ENCODE measurements around the gene PLXNA1.
A peak's percentile ranks its signal among the peaks of the same experiment; 100 is the strongest.

Gene PLXNA1

DNA sequence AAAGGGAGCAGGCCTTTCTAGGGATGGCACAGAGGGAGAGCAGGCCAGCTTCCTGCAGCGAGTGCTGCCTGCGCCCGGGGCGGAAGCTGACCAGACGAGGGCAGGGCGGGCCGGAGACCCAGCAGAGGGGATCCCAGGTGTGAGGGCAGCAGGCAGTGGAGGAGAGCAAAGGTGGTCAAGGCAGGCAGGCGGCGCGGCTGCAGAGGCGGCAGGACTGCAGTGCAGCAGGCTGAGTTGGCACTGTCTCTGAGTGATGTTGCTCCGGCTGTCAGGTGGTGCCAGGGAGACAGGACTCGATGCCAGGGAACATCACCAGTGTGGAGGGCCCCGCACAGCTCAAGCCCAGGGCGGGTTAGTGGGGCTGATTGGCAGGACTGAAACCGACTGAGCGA lies 22.3 kb upstream of the PLXNA1 start:
- TF ChIP-seq, protein P1, sequence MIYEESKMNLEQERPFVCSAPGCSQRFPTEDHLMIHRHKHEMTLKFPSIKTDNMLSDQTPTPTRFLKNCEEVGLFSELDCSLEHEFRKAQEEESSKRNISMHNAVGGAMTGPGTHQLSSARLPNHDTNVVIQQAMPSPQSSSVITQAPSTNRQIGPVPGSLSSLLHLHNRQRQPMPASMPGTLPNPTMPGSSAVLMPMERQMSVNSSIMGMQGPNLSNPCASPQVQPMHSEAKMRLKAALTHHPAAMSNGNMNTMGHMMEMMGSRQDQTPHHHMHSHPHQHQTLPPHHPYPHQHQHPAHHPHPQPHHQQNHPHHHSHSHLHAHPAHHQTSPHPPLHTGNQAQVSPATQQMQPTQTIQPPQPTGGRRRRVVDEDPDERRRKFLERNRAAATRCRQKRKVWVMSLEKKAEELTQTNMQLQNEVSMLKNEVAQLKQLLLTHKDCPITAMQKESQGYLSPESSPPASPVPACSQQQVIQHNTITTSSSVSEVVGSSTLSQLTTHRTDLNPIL (CRISPR knock-in tag; IDR thresholded peaks at IDR 0.05; ENCODE audit: low read depth), result no peak
- TF ChIP-seq TOX (CRISPR knock-in tag; IDR thresholded peaks at IDR 0.05; ENCODE audit: borderline replicate concordance), result no peak
- TF ChIP-seq ZNF70 (CRISPR knock-in tag; IDR thresholded peaks at IDR 0.05), result no peak
- TF ChIP-seq BACH2 (CRISPR knock-in tag; IDR thresholded peaks at IDR 0.05; ENCODE audit: borderline replicate concordance), result no peak
- no peak for TF ChIP-seq ZFP3 (CRISPR knock-in tag; IDR thresholded peaks at IDR 0.05)
- TF ChIP-seq ZC3H10 (CRISPR knock-in tag; IDR thresholded peaks at IDR 0.05), result no peak
- TF ChIP-seq TCF4 (CRISPR knock-in tag; IDR thresholded peaks at IDR 0.05; ENCODE audit: borderline replicate concordance), result no peak
- no peak for TF ChIP-seq ZNF565 (CRISPR knock-in tag; conservative IDR thresholded peaks at IDR 0.05; ENCODE audit: low read depth)
- no peak for TF ChIP-seq PPARA (CRISPR knock-in tag; IDR thresholded peaks at IDR 0.05; ENCODE audit: borderline replicate concordance)
- no peak for TF ChIP-seq ISL1 (CRISPR knock-in tag; IDR thresholded peaks at IDR 0.05)
- no peak for TF ChIP-seq ZFP30 (CRISPR knock-in tag; IDR thresholded peaks at IDR 0.05)
- TF ChIP-seq, protein P2, sequence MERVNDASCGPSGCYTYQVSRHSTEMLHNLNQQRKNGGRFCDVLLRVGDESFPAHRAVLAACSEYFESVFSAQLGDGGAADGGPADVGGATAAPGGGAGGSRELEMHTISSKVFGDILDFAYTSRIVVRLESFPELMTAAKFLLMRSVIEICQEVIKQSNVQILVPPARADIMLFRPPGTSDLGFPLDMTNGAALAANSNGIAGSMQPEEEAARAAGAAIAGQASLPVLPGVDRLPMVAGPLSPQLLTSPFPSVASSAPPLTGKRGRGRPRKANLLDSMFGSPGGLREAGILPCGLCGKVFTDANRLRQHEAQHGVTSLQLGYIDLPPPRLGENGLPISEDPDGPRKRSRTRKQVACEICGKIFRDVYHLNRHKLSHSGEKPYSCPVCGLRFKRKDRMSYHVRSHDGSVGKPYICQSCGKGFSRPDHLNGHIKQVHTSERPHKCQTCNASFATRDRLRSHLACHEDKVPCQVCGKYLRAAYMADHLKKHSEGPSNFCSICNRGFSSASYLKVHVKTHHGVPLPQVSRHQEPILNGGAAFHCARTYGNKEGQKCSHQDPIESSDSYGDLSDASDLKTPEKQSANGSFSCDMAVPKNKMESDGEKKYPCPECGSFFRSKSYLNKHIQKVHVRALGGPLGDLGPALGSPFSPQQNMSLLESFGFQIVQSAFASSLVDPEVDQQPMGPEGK (CRISPR knock-in tag; IDR thresholded peaks at IDR 0.05; ENCODE audit: borderline replicate concordance), result no peak
- ATAC-seq, result peak; percentile 24

DNA sequence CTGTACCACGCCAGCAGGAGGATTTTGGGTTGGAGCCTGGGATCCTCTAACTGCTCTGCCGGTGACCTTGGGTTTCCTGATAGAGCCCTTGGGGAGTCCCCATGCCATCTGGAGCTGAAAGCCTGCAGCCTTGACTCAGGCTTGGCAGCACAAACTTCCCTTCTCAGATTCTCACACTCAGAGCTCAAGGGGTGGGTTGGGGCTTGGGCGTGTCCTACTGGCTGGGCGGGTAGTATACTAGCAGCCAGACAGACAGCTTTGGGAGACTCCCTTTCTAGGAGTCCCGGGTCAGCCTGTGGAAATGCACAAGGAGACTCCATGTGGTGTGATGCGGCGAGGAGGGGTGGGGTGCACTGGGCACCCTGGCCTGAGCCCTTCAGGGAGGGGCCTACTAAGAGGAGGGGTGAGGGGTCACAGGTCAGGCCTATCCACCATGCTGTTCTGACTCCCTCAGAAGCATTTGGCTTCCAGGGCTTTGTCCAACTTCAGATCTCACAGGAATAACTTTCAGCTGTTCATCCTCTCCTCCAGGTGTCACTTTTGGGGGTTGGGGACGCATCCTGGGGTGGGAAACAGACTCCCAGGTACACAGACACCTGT lies 21.6 kb upstream of the PLXNA1 start:
- ATAC-seq, result peak; percentile 56
- TF ChIP-seq ZNF565 (CRISPR knock-in tag; conservative IDR thresholded peaks at IDR 0.05; ENCODE audit: low read depth) (no peak), PPARA (CRISPR knock-in tag; IDR thresholded peaks at IDR 0.05; ENCODE audit: borderline replicate concordance) (no peak), BACH2 (CRISPR knock-in tag; IDR thresholded peaks at IDR 0.05; ENCODE audit: borderline replicate concordance) (no peak), ARNTL (CRISPR knock-in tag; IDR thresholded peaks at IDR 0.05; ENCODE audit: borderline replicate concordance, low read depth) (no peak), TOX (CRISPR knock-in tag; IDR thresholded peaks at IDR 0.05; ENCODE audit: borderline replicate concordance) (no peak), OSR1 (CRISPR knock-in tag; IDR thresholded peaks at IDR 0.05) (no peak), ESRRG (CRISPR knock-in tag; IDR thresholded peaks at IDR 0.05) (no peak), ZC3H10 (CRISPR knock-in tag; IDR thresholded peaks at IDR 0.05) (no peak)
- TF ChIP-seq, protein P2 (CRISPR knock-in tag; IDR thresholded peaks at IDR 0.05; ENCODE audit: borderline replicate concordance), result no peak

DNA sequence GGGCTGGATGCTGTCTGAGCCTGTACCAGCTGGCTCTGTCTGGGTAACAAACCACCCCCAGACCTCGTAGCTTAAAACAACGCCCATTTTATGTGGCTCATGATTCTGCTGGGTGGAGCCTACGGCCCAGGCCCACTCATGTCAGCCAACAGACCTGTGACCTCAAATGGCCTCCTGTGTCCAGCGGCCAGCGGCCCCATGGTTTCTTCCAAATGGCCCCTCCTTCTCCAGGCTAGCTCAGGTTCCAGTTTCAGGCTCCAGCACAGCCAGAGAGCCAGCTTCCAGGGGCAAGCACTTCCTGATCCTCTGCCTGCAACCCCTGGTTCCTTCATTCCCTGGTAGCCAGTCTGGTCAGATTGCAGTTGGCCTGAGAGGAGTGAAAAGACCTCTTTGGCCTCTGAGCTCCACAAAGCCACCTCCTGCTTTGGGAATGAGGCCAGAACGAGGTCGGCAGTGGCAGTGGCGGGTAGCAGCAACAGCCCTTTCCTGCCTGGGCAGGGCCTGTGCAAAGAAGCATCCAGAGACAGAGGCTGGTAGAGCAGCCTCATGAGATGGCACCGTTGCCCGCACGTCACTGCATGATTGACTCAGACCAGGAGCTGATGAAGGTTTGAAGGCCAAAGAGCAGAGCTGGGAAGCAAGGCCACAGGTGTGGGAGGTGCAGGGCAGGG lies 21.0 kb upstream of the PLXNA1 start:
- ATAC-seq, result no peak
- TF ChIP-seq GLIS3 (CRISPR knock-in tag; IDR thresholded peaks at IDR 0.05), result no peak
- TF ChIP-seq BACH2 (CRISPR knock-in tag; IDR thresholded peaks at IDR 0.05; ENCODE audit: borderline replicate concordance), result no peak
- TF ChIP-seq ZFP3 (CRISPR knock-in tag; IDR thresholded peaks at IDR 0.05), result no peak
- TF ChIP-seq, protein P3, sequence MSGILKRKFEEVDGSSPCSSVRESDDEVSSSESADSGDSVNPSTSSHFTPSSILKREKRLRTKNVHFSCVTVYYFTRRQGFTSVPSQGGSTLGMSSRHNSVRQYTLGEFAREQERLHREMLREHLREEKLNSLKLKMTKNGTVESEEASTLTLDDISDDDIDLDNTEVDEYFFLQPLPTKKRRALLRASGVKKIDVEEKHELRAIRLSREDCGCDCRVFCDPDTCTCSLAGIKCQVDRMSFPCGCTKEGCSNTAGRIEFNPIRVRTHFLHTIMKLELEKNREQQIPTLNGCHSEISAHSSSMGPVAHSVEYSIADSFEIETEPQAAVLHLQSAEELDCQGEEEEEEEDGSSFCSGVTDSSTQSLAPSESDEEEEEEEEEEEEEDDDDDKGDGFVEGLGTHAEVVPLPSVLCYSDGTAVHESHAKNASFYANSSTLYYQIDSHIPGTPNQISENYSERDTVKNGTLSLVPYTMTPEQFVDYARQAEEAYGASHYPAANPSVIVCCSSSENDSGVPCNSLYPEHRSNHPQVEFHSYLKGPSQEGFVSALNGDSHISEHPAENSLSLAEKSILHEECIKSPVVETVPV (CRISPR knock-in tag; IDR thresholded peaks at IDR 0.05), result no peak
- TF ChIP-seq PPARA (CRISPR knock-in tag; IDR thresholded peaks at IDR 0.05; ENCODE audit: borderline replicate concordance), result no peak
- TF ChIP-seq ZFP30 (CRISPR knock-in tag; IDR thresholded peaks at IDR 0.05), result no peak
- TF ChIP-seq, protein P4, sequence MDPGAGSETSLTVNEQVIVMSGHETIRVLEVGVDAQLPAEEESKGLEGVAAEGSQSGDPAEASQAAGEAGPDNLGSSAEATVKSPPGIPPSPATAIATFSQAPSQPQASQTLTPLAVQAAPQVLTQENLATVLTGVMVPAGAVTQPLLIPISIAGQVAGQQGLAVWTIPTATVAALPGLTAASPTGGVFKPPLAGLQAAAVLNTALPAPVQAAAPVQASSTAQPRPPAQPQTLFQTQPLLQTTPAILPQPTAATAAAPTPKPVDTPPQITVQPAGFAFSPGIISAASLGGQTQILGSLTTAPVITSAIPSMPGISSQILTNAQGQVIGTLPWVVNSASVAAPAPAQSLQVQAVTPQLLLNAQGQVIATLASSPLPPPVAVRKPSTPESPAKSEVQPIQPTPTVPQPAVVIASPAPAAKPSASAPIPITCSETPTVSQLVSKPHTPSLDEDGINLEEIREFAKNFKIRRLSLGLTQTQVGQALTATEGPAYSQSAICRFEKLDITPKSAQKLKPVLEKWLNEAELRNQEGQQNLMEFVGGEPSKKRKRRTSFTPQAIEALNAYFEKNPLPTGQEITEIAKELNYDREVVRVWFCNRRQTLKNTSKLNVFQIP (CRISPR knock-in tag; IDR thresholded peaks at IDR 0.05; ENCODE audit: borderline replicate concordance, low read depth), result no peak
- no peak for TF ChIP-seq SNAI2 (CRISPR knock-in tag; IDR thresholded peaks at IDR 0.05)
- TF ChIP-seq, protein P1 (CRISPR knock-in tag; IDR thresholded peaks at IDR 0.05; ENCODE audit: low read depth), result no peak
- TF ChIP-seq ZC3H10 (CRISPR knock-in tag; IDR thresholded peaks at IDR 0.05), result no peak
- TF ChIP-seq ZNF8 (CRISPR knock-in tag; IDR thresholded peaks at IDR 0.05), result no peak
- no peak for TF ChIP-seq ARNTL (CRISPR knock-in tag; IDR thresholded peaks at IDR 0.05; ENCODE audit: borderline replicate concordance, low read depth)
- no peak for TF ChIP-seq OSR1 (CRISPR knock-in tag; IDR thresholded peaks at IDR 0.05)
